HepG2 (cell line): ENCODE results near the gene BCAS3. TPM values are rescaled to one million over a fixed set of nuclear protein-coding genes. Genes with fewer than 3 reads are reported as not detected.

Source experiments
- DPF2 ChIP-seq: sonication (generic); formaldehyde crosslinking; IDR thresholded peaks from 2 replicates; pipeline ENCODE4 v1.4.0; 2020; ENCODE audit warnings: mild to moderate bottlenecking, low read depth, missing genetic modification reagents, borderline replicate concordance
- ELK4 ChIP-seq: sonication (generic); formaldehyde crosslinking; IDR thresholded peaks from 2 replicates; pipeline ENCODE4 v1.9.0; 2021; ENCODE audit warnings: missing genetic modification reagents, borderline replicate concordance
- JARID2 ChIP-seq: sonication (generic); formaldehyde crosslinking; IDR thresholded peaks from 2 replicates; pipeline ENCODE4 v1.8.1; 2023; ENCODE audit warnings: missing genetic modification reagents, inconsistent platforms; ENCODE audit not compliant: insufficient replicate concordance
- MXI1 ChIP-seq: IDR thresholded peaks from 3 replicates; pipeline ENCODE4 v1.6.1; 2012; ENCODE audit warnings: low read depth, low read length, inconsistent platforms, borderline replicate concordance
- NR2F1 ChIP-seq, 2 experiments: fragments of 450-650 bp in 1 of 2; formaldehyde crosslinking in 1 of 2; IDR thresholded peaks; 2 replicates each; pipeline versions ENCODE4 v1.5.0 to v1.6.1; 2016 to 2020; ENCODE audit warnings: mild to moderate bottlenecking in 1 of 2, missing compliant biosample characterization in 1 of 2, missing genetic modification reagents in 1 of 2, moderate library complexity in 1 of 2
- SOX5 ChIP-seq: IDR thresholded peaks from 2 replicates; pipeline ENCODE4 v1.6.1; 2016; ENCODE audit warnings: borderline replicate concordance
- SUZ12 ChIP-seq: fragments of 150-350 bp; IDR thresholded peaks from 2 replicates; pipeline ENCODE4 v1.6.1; 2014; ENCODE audit warnings: low read depth, low read length
- ZBTB40 ChIP-seq, 2 experiments: fragments of 450-650 bp in 1 of 2; sonication (generic) in 1 of 2; formaldehyde crosslinking in 1 of 2; IDR thresholded peaks; 2 replicates each; pipeline versions ENCODE4 v1.6.1 to v1.8.0; 2016 to 2022; ENCODE audit warnings: antibody characterized with exemption in 1 of 2, mild to moderate bottlenecking in 1 of 2, missing genetic modification reagents in 1 of 2
- ZNF264 ChIP-seq: sonication (generic); formaldehyde crosslinking; IDR thresholded peaks from 2 replicates; pipeline ENCODE4 v1.4.0; 2020; ENCODE audit warnings: missing genetic modification reagents
- ZNF33B ChIP-seq: sonication (generic); formaldehyde crosslinking; IDR thresholded peaks from 2 replicates; pipeline ENCODE4 v1.5.1; 2020; ENCODE audit warnings: mild to moderate bottlenecking, missing genetic modification reagents
- ZNF468 ChIP-seq: sonication (generic); formaldehyde crosslinking; IDR thresholded peaks from 2 replicates; pipeline ENCODE4 v1.8.0; 2022; ENCODE audit warnings: mild to moderate bottlenecking, moderate library complexity, missing genetic modification reagents
- ZNF512 ChIP-seq: sonication (generic); formaldehyde crosslinking; IDR thresholded peaks from 2 replicates; pipeline ENCODE4 v1.4.0; 2020; ENCODE audit warnings: mild to moderate bottlenecking, missing genetic modification reagents
- polyA plus RNA-seq, 8 experiments: library from polyadenylated mRNA; depleted of rRNA in 3 of 8; stranded (reverse) in 7 of 8; unstranded in 1 of 8; fragments of >200 nt; fragmentation: Illumina TruSeq in 4 of 8; extraction: Trizol in 4 of 8; gene quantifications; 2 replicates each; pipeline versions ENCODE4 v1.2.1 to v1.2.3, GENCODE V29; 2011 to 2016; ENCODE audit warnings: low read depth in 4 of 8, missing spikeins in 1 of 8, mixed read lengths in 1 of 8; ENCODE audit not compliant: insufficient read depth in 1 of 8
- total RNA-seq, 5 experiments: library from RNA; depleted of rRNA; stranded (reverse); fragments of >200 nt; fragmentation: Illumina TruSeq; extraction: Trizol; gene quantifications; 2 replicates each; pipeline ENCODE4 v1.2.3, GENCODE V29; 2016; ENCODE audit warnings: low read depth in 1 of 5

Gene BCAS3
- total and polyA plus RNA-seq, 2 of the 13 experiments (the other 11 are each of a cell fraction or from before 2014, with no cell fraction given): 10.7 to 11.2 TPM

- TF ChIP-seq ZBTB40 (IDR thresholded peaks at IDR 0.05): no peak
- TF ChIP-seq ZBTB40 (CRISPR knock-in tag; IDR thresholded peaks at IDR 0.05): no peak
- TF ChIP-seq MXI1: no peak
- TF ChIP-seq ZNF33B (CRISPR knock-in tag): no peak
- 0 out of 2 replicates have a peak, but pooled peaks have one; percentile 22 for TF ChIP-seq ZNF264 (CRISPR knock-in tag)
- TF ChIP-seq SOX5 (CRISPR knock-in tag): no peak
- no peak for TF ChIP-seq JARID2 (CRISPR knock-in tag)
- TF ChIP-seq ZNF468 (CRISPR knock-in tag): no peak
- TF ChIP-seq SUZ12: no peak
- no peak for TF ChIP-seq ZNF512
- TF ChIP-seq ELK4 (CRISPR knock-in tag): no peak
- no peak for TF ChIP-seq NR2F1 (CRISPR knock-in tag; IDR thresholded peaks at IDR 0.05)
- TF ChIP-seq DPF2: 0 out of 2 replicates have a peak, but pooled peaks have one; percentile 9
These were observed 636.0 kb downstream of the BCAS3 start (continued) for GRCh38 chr17:61313461-61314326.
